Kidney capillary endothelial cell (primary cell): Measurements from ENCODE around the gene VRK1.
A peak's percentile ranks its signal among the peaks of the same experiment; 100 is the strongest.

Experiments used
- DNase-seq: peaks from one replicate; pipeline ENCODE4 v3.0.0-alpha.2; 2018; ENCODE audit warnings: low spot score

VRK1 gene

DNA sequence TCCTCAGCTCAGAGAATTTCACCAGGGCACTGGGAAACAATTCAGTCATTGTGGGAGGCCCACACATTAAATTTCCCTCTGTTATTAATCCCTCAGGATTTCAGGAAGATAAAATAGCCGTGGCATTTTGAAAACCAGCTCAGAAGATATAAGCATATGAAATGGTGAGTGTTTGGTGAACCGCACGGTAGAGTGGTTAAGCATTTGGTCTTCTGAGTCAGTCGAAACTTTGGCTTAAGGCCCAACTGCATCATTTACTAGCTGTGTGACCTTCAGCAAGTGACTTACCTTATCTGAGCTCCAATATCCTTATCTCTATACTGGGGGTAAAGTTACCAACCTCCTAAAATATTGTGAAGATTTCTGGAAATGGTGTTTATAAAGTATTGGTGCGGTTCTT, 5.2 kb upstream of the VRK1 start:
- DNase-seq = no peak

DNA sequence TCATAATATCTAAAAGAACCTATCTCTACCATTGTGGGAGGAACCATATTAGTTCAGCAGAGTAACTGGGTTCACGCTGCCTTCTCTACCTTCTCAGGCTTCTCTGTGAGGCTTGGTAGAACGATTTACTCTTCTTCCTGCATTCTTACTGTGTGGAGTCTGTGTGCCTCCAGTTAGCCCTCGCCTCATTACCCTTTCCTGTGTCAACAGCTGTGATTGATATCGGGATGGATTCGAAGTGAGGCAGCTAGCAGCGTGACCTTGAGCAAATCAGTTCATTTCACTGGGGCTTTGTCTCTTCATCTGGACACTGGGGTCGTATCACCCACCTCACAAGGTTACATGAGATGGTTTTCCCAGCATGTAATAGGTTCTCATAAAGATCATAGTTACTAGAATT, 4.6 kb upstream of the VRK1 start:
- no peak for DNase-seq

DNA sequence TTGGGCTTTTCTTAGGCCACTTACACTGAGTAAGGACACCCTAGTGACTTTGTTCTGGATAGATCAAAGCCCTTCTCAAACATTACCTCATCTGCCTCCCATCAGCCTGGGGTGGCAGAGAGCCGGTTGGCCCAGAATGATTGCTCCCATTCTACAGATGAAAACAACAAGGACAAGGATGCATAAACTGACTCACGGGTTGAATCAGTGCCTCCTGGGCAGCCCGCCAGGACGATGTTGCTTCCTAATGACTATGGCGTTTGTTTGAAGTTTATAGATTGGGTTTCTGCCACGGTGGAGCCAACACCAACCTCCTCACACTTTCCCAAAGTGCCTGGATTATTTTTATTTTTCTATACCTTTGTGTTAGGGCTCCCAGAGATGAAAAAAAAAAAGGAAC, 3.6 kb upstream of the VRK1 start:
- no peak for DNase-seq

DNA sequence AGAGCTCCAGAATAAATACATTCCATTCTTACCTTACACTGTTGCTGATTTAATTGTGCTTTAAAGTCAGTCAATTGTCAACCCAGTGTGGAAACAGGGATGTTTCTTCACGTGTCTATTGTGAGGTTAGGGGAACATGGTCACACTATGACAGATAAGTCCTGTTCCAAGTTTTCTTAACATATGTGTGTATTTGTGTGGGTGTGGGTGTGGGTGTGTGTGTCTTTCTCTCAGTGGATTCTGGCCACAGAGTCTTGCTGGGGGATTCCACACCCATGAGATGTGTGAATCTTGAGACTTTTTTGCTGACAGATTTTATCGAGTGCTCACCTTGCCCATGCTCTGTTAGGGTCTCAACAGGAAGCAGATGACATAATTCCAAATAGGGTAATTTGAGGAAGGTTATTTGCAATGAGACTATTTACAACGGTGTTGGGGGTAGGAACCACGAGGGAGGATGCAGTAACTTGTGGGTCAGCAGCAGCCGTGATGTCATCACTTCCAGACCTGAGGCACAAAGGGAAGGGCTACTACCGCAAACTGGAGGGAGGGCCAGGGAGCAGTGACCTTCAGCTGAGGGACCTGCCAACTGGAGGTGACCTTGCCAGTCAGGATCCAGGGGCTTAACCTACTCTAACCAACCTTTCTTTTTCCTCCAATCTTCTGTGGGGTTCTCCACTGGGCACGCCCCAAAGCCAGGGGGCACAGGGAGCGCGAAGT, 1.9 kb upstream of the VRK1 start:
- DNase-seq = no peak

DNA sequence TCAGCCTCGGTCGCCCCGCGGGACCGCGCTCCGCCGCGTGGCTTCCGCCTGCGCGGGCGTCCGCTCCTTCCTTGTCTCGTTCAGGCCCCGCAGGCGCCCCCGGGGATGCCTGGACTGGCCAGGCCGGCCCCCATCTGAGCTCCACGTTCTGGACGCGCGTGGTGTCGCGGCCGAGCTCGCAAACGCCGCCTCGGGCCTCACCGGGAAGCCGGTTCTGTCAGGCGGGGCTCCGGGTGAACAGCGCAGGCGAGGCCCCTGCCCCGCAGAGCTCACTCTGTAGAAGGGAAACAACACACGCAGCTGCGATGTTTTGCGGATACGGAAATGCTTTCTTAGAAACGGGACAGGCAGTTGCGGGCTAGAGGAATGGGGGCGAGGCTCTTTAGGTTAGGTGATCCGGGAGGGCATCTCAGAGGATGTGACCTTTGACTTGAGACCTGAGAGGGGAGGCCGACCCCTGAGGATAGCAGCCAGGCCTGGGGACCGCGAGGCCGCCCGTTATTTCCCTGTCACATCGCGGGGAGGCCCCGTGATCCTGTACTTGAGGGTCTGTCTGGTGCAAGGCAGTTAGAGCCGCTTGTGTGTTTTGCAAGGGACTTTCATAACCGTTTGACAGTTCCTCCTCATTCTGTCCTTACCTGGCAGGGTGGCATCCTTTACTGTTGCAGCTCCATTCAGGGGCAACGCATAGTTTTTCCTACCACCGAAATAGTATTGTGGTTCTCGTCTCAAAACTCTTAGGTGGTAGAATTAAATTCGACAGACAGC, 584 bp downstream of the VRK1 start:
- DNase-seq = peak; percentile 17

DNA sequence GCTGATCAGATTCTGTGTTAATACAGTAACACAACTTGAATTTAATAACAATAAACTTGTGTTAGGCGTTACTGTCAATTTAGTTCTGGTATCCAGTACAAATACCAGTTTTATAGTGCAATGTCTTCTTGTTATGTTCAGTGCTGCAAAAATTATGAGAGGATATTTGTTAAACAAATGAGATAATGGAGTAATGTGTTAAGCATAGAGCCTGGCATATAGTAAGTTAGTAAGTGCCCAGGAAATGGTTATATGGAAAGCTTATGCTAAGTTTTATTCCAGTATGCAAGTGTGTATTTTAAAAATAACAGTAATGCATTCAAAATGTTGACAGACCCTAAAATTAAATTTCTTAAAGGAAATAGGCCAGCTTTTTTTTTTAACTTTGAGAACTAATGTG, 1.8 kb downstream of the VRK1 start:
- no peak for DNase-seq

DNA sequence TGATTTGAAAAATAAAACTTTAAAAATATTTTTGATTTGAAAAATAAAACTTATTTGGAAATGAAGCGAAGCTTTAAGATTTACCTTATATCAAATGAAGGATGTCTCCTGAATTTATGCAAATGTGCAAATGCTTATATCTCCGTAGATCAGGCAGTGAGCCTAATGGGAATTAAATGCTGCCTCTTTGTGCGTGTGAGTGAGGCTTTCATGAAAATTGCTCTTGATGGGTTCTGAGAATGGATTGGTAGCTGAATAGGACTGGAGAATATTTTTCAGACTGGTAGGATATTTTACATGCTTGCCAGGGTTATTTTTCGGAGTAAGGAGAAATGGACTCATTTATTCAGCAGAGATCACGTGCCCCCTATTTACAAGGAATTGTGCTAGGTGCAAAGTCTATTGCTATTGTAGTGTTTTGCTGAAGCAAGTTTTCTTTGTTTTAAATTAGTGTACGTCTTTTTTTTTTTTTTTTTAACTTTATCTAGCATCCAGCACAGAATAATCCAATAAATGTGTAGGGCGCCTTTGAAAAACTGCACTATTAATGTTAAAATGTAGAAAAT, 2.4 kb downstream of the VRK1 start:
- DNase-seq = no peak

DNA sequence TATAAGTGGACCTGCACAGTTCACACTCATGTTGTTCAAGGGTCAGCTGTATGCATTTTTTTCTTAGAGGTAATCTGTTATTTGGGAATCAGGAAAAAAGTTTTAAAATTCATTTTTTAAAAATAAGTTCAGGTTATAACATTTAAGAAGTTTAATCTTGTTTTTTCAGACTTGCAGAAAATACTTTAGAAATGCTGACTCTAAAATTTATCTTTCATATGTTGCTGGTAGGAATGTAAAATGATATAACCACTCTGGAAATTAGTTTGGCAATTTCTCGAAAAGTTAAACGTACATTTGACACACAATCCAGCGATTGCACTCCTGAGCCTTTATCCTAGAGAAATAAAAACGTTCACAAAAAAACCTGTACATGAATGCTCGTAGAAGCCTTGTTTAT, 4.7 kb downstream of the VRK1 start:
- DNase-seq = no peak

DNA sequence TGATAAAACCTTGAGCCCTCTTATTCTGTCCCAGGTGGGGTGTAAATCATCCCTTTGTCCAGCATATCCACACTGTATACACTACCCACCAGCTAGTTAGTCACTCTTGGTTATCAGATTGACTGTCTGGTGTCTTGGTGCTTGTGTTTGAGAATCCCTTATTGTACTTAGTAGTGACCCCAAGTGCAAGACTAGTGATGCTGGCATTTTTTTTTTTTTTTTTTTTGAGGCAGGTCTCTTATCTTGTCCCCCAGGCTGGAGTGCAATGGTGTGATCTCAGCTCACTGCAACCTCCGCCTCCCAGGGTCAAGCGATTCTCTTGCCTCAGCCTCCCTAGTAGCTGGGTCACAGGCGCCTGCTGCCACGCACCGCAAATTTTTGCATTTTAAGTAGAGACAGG, 5.8 kb downstream of the VRK1 start:
- DNase-seq = no peak

DNA sequence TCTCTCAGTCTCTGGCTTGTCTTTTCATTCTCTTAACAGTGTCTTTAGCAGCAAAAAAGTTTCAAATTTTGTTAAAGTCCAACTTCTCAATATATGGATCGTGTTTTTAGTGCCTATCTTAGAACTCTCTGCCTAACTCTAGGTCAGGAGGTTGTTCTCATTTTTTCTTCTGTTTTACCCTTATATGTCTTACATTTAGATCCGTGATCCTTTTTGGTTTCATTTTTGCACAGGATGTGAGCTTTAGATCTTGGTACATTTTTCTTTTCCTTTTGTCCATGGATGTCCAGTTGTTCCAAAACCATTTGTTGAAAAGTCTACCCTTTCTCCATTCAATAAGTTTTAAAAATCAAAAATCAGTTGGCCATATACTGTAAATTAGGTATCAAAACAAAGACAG, 6.8 kb downstream of the VRK1 start:
- no peak for DNase-seq

DNA sequence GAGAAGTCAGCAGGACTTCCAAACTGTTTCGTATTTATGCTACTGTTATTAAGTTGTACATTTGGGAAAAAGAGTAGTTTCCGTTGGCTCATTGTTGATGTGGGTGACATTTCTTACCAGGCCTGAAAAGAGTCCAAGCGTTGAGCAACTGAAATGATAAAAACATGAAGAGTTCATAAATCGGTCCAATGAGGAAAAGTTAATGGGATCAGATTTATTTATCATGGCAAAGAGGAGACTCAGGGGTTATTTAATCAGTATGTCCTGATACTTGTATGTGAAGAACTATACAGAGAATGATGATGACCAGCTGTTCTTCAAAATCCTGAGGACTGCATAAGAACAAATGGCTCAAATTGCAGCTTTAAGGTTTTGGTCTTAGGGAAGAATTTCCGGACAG, 7.7 kb downstream of the VRK1 start:
- no peak for DNase-seq

DNA sequence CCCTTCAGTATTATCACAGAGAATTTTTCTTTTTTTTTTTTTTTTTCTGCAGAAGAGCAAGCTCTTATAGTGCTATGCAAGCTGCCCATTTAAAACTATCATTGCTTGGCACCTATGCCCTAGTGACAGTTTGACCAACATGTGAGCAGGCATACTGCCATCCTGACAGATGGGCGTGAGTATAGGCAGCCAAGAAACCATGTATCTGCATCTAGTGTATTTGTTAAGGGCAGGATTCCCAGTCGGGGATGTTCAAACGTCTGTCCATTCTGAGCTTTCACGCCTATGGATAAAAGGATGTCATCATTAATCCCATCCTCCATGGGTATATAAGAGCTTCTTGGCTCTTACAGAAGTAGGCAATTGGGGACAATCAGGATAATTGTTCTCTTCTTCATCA, 8.8 kb downstream of the VRK1 start:
- DNase-seq = no peak

DNA sequence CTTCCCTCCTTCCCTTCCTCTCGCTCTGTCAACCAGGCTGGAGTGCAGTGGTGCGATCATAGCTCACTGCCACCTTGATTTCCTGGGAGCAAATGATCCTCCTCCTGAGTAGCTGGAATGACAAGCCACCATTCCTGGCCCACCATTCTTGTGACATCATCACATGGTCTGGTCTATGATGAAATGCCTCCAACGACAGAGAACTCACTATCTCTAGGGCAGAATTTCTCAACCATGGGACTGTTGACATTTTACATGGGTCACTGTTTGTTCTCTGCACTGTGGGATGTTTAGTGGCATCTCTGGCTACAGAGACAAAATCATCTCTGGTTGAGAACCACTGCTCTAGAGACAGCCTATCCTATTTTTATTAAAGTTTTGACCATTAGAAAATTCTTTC, 9.7 kb downstream of the VRK1 start:
- no peak for DNase-seq

DNA sequence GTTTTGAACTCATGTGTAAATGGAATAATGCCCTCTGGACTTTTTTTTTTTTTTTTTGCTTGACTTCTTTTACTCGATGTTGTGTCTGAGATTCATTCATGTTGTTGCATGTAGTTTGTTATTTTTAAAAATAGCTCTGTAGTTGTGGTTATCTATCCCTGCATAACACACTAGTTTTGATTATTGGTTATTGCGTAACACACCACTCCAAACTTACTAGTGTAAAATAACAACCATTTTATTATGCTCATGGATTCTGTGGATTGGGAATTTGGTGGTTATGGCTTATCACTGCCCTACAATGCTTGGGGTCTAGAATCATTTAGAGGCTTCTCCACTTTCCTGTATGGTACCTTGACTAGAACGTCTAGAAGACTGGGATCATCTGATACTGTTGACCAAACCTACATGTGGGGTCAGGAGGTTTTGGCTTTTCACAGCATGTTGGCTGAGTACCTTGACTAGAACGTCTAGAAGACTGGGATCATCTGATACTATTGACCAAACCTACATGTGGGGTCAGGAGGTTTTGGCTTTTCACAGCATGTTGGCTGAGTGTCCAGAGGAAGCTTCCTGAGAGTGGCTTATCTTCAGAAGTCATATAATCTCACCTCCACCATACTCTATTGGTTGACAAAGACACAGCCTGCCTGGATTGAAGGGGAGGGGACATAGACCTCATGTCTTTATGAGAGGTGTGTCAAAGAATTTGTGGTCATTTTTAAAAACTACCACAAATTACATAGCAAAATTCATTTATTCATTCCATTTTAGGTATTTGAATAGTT, 11.6 kb downstream of the VRK1 start:
- no peak for DNase-seq

DNA sequence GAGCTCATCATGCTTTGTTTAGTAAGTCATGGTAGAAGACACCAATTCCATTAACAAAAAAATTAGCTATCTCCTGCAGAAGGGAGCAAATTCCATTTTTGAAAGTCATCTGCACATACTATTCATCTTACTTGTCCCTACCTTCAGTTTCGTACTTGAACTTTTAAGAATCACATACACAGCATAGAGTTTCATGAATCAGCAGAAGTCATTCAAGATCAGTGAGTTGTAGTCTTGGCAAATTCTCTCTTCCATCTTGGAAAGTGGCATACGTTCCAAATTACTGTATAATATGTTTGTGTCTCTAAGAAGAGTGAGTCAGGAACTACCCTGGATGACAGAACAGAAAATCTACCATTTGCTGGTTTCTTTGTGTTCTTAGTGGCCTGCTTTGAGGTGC, 14.1 kb downstream of the VRK1 start:
- no peak for DNase-seq

DNA sequence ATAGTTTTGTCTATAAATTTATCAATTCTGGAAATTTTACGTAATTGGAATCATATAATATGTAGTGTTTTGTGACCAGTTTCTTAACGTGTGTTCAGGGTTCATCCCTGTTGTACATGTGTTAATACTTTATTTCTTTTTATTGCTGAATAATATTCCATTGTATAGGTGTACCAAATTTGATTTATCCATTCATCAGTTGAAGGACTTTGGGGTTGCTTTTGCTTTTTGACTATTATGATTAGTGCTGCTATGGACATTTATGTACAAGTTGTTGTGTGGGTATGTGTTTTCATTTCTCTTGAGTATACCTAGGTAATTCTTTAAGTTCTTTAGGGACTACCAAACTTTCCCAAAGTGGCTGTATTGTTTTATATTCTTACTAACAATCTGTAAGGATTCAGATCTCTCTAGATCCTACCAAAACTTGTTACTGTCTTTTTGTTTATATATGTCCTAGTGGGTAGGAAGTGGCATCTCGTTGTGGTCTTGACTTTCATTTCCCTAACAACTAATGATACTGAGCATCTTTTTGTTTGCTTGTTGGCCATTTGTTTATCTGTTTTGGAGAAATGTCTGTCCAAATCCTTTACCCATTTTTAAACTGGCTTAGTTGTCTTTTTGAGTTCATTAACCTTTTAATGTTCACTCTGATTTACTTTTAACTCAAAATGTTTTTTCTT, 14.9 kb downstream of the VRK1 start:
- DNase-seq = no peak

DNA sequence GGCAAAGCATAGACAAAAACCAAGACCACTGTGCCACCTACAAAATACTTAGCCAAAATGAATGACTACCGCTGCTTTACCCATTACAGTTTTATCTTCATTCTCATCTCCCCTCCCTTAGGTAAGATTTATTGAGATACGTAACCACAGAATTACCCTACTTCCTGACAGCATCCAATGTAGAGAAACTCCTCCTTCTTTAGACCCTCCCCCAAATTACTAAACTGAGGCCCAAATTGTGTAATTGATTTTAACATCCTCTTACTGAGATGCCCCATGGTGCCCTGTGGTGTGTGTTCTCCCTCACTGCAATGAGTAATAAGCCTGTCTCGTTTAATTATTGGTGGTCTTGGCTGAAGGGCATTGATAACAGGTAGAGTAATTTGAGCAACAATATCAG, 19.1 kb downstream of the VRK1 start:
- DNase-seq = no peak

DNA sequence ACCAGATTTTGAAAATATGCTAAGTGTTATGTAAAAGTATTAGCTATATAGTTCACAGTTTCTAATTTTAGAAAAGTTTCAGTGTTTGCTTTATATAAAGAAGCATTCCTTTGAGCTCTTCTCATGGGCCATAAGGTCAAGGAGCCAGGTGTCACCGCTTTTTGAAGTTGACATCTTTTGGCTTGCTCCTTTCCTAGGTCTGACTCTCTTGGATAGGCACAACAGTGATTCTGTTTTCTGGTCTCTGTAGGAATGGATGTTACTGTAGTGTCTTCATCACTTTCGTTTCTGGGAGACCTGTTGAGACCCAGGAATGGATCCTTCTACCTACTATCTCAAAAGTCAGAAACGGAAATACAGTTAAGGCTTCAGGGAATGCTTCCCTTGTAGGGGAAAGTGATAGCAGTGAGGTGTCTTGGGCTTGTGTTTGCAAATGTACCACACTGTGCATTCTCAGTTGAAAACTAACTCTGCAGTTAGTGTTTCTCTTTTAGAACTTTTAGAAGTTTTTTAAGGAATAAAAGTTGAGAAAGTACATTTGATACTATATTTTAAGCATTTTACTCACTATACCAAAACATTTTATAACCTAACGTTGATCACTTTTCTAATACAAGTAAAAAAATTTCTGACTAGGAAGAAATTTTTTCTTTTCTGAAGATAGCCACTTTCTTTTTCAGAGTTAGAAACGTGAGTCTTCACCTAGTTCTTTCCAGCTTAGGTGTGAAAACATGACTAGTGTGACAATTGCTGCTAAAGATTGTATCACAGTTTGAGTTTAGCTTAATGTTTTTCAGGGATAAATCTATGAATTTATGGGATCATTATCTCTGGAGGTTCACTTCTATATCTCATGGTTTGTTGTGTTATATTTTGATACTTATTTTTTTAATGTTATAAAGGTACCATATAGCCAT, 20.8 kb downstream of the VRK1 start:
- DNase-seq = no peak

DNA sequence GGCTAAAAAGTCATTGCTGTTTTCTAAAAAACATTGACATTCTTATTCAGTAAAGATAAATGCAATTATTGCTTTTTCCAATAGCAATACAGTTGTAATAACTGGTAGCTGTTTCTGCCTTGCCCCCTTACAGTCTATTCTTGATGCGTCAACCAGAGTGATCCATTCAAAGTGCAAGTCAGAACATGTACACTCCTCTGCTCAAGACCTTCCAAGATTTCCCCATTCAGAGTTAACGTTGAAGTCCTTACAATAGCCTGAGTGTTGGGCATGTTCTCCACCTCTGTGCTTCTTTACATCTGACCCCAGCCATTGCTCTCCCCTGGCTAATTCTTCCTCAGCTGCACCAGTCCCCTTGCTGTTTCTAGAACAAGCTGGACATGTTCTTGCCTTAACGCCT, 24.3 kb downstream of the VRK1 start:
- DNase-seq = no peak

DNA sequence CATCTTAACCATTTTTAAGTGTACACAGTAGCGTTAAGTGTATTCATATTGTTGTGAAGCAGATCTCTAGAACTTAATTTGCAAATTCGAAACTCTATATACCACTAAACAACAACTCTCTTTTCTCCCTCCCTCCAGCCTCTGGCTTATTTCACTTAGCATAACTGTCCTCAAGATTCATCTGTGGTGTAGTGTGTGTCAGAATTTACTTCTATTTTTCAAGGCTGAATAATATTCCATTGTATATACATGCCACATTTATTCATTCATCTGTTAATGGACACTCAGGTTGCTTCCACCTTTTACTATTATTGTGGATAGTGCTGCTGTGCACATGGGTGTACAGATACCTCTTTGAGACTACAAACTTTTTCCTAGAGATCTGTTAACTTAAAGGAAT, 26.5 kb downstream of the VRK1 start:
- no peak for DNase-seq

DNA sequence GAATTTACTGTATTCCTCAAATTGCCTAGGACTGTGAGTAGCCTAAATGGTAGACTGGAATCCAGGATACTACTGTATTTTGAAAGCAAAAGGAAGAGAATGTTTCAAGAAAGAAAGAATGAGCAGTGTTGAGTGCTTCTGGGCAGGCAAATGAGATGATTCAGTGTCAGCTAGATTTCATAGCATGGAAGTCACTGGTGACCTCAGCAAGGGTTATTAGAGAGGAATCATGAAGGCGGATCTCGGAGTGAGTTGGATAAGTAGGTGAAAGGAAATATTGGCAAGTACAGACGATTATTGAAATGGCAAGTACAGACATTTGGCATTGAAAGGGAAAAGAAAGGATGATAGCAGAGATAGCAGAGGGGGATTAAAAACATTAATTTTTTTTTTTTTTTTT, 27.1 kb downstream of the VRK1 start:
- no peak for DNase-seq
